Measurements from ENCODE around the gene PNCK. TPM values are rescaled to one million over a fixed set of nuclear protein-coding genes. Genes with fewer than 3 reads are reported as not detected.
"Not testable (repeated sequence)": the region's sequence is repeated elsewhere in the genome, so short reads cannot be mapped to it uniquely, and the experiment has no call there.

PNCK gene
- total and polyA plus RNA-seq, 10 of the 15 experiments (the other 5 are each of a cell fraction or from before 2014, with no cell fraction given): 0.21 to 0.67 (median 0.54) TPM; not detected in 7

GRCh38 chrX:153691032-153691827, 17.6 kb upstream of the PNCK start:
- WGBS (ENCODE audit: insufficient coverage, insufficient replicate concordance, low lambda C conversion rate, missing lambda C conversion rate): 61% methylated on average over 18 of the region's 21 CpGs
- BruUV-seq (replicated peaks); FAIRE-seq; H3K9me3 ChIP-seq (replicated peaks; ENCODE audit: control insufficient read depth, insufficient read depth, low read length); intact Hi-C loops (cut with micrococcal nuclease; ENCODE audit: unreplicated experiment); ATAC-seq; H3K9ac ChIP-seq (ENCODE audit: control insufficient read depth, insufficient read depth, low read length); H3K27me3 ChIP-seq (replicated peaks in 1 of 2; ENCODE audit: control insufficient read depth in 2 of 2, insufficient read depth in 2 of 2, low read length in 1 of 2); CTCF ChIA-PET; H3K4me1 ChIP-seq (ENCODE audit: control insufficient read depth, insufficient read depth, low read length); H3K4me2 ChIP-seq (ENCODE audit: control insufficient read depth, insufficient read depth); in situ Hi-C loops (cut with MboI); H3K36me3 ChIP-seq (ENCODE audit: control insufficient read depth in 2 of 2, insufficient read depth in 2 of 2, low read length in 1 of 2); H4K20me1 ChIP-seq (ENCODE audit: control insufficient read depth, insufficient read depth); RAD21 ChIA-PET (ENCODE audit: unreplicated experiment); SMC1A ChIA-PET (ENCODE audit: uncharacterized antibody, unreplicated experiment); H3K79me2 ChIP-seq (ENCODE audit: control insufficient read depth, insufficient read depth, low read length); H3K4me3 ChIP-seq; POLR2A ChIA-PET; DNase-seq (ENCODE audit: low read depth, low spot score); H3K27ac ChIP-seq (ENCODE audit: control insufficient read depth, insufficient read depth); H2AFZ ChIP-seq (ENCODE audit: control insufficient read depth, low read depth, low read length): not testable (repeated sequence)

GRCh38 chrX:153690466-153690865, 16.9 kb upstream of the PNCK start:
- ChIA-PET SMC1A (ENCODE audit: uncharacterized antibody, unreplicated experiment) (no interaction called here), POLR2A (no interaction called here), CTCF (no interaction called here), RAD21 (ENCODE audit: unreplicated experiment) (no interaction called here)
- DNase-seq (ENCODE audit: low read depth, low spot score): no peak
- Histone ChIP-seq H2AFZ (ENCODE audit: control insufficient read depth, low read depth, low read length) (no peak overlapping the region), H3K4me3 (no peak overlapping the region), H3K4me2 (ENCODE audit: control insufficient read depth, insufficient read depth) (no peak overlapping the region), H4K20me1 (ENCODE audit: control insufficient read depth, insufficient read depth) (no peaks in the 10 kb centered on the region), H3K27ac (ENCODE audit: control insufficient read depth, insufficient read depth) (no peak overlapping the region), H3K27me3 (replicated peaks in 1 of 2; ENCODE audit: control insufficient read depth in 2 of 2, insufficient read depth in 2 of 2, low read length in 1 of 2) (no peaks in the 10 kb centered on the region), H3K79me2 (ENCODE audit: control insufficient read depth, insufficient read depth, low read length) (no peaks in the 10 kb centered on the region), H3K4me1 (ENCODE audit: control insufficient read depth, insufficient read depth, low read length) (no peaks in the 10 kb centered on the region), H3K36me3 (ENCODE audit: control insufficient read depth in 2 of 2, insufficient read depth in 2 of 2, low read length in 1 of 2) (no peaks in the 10 kb centered on the region), H3K9me3 (replicated peaks; ENCODE audit: control insufficient read depth, insufficient read depth, low read length) (no peaks in the 10 kb centered on the region), H3K9ac (ENCODE audit: control insufficient read depth, insufficient read depth, low read length) (no peak overlapping the region)
- 44% methylated on average over 11 of the region's 14 CpGs for whole genome bisulfite sequencing (ENCODE audit: insufficient coverage, insufficient replicate concordance, low lambda C conversion rate, missing lambda C conversion rate)
- no TSS peak for BruUV-seq (replicated peaks)
- TF ChIP-seq BMI1 (IDR thresholded peaks at IDR 0.05; ENCODE audit: borderline replicate concordance): no peak
- TF ChIP-seq SIX5 (IDR thresholded peaks at IDR 0.05; ENCODE audit: low read depth, low read length, severe bottlenecking): no peak
- no peak for TF ChIP-seq STAT3 (IDR thresholded peaks at IDR 0.05; ENCODE audit: low read depth, low read length)
- no peak for TF ChIP-seq RBBP5 (conservative IDR thresholded peaks at IDR 0.05)
- intact Hi-C loops (cut with micrococcal nuclease; ENCODE audit: unreplicated experiment) (no loop called here), in situ Hi-C loops (cut with MboI) (no loop called here)
- no peak for ATAC-seq
- no peak for FAIRE-seq
